ENCODE data around the gene ADISSP. TPM values are rescaled to one million over a fixed set of nuclear protein-coding genes. Genes with fewer than 3 reads are reported as not detected.
A peak's percentile ranks its signal among the peaks of the same experiment; 100 is the strongest.

Gene ADISSP
- total RNA-seq, 1 donor from 2014 or later, result 24.9 TPM

- Mint-ChIP-seq H3K27me3 (ENCODE audit: low read depth) (no peaks in the 10 kb centered on the region), H3K4me1 (peaks cover 28% of the 10 kb centered on the region), H3K4me3 (no peak overlapping the region), H3K36me3 (no peaks in the 10 kb centered on the region), H3K27ac (no peak overlapping the region), H3K9me3 (no peaks in the 10 kb centered on the region)
- no peak for TF ChIP-seq CTCF (IDR thresholded peaks at IDR 0.05; ENCODE audit: unreplicated experiment)
- no peak for DNase-seq (ENCODE audit: low spot score in 2 of 2, unreplicated experiment in 2 of 2)
These were observed 2.9 kb downstream of the ADISSP start for GRCh38 chr20:3764659-3765058.

GRCh38 chr20:3763671-3764601, 3.6 kb downstream of the ADISSP start:
- Mint-ChIP-seq H3K4me3 (no peak overlapping the region), H3K27me3 (ENCODE audit: low read depth) (no peaks in the 10 kb centered on the region), H3K36me3 (no peaks in the 10 kb centered on the region), H3K27ac (no peak overlapping the region), H3K9me3 (no peaks in the 10 kb centered on the region), H3K4me1 (peaks cover 25% of the 10 kb centered on the region)
- no peak for TF ChIP-seq CTCF (IDR thresholded peaks at IDR 0.05; ENCODE audit: unreplicated experiment)
- peak in 1 of 2 experiments; percentile 9 for DNase-seq (ENCODE audit: low spot score in 2 of 2, unreplicated experiment in 2 of 2)

- H3K9me3 Mint-ChIP-seq, result no peaks in the 10 kb centered on the region
- H3K4me1 Mint-ChIP-seq, result peaks cover 6% of the 10 kb centered on the region
- TF ChIP-seq CTCF (IDR thresholded peaks at IDR 0.05; ENCODE audit: unreplicated experiment), result no peak
- H3K27ac Mint-ChIP-seq, result peak overlapping the region; percentile 26
- DNase-seq (ENCODE audit: low spot score in 2 of 2, unreplicated experiment in 2 of 2), result peak in 1 of 2 experiments; percentile 8
- peaks cover 6% of the 10 kb centered on the region for H3K36me3 Mint-ChIP-seq
- H3K27me3 Mint-ChIP-seq (ENCODE audit: low read depth), result no peaks in the 10 kb centered on the region
- H3K4me3 Mint-ChIP-seq, result no peak overlapping the region
These were observed 6.8 kb downstream of the ADISSP start for GRCh38 chr20:3760655-3761348.

- peaks cover 6% of the 10 kb centered on the region for H3K36me3 Mint-ChIP-seq
- no peak overlapping the region for H3K4me3 Mint-ChIP-seq
- peaks cover 6% of the 10 kb centered on the region for H3K4me1 Mint-ChIP-seq
- H3K9me3 Mint-ChIP-seq, result no peaks in the 10 kb centered on the region
- no peak overlapping the region for H3K27ac Mint-ChIP-seq
- DNase-seq (ENCODE audit: low spot score in 2 of 2, unreplicated experiment in 2 of 2), result no peak
- no peak for TF ChIP-seq CTCF (IDR thresholded peaks at IDR 0.05; ENCODE audit: unreplicated experiment)
- H3K27me3 Mint-ChIP-seq (ENCODE audit: low read depth), result no peaks in the 10 kb centered on the region
These were observed 7.7 kb downstream of the ADISSP start for GRCh38 chr20:3759884-3760283.

- Mint-ChIP-seq H3K27ac (no peak overlapping the region), H3K4me1 (peaks cover 6% of the 10 kb centered on the region), H3K4me3 (no peak overlapping the region), H3K36me3 (peaks cover 6% of the 10 kb centered on the region), H3K9me3 (no peaks in the 10 kb centered on the region), H3K27me3 (ENCODE audit: low read depth) (no peaks in the 10 kb centered on the region)
- no peak for TF ChIP-seq CTCF (IDR thresholded peaks at IDR 0.05; ENCODE audit: unreplicated experiment)
- DNase-seq (ENCODE audit: low spot score in 2 of 2, unreplicated experiment in 2 of 2), result no peak
These were observed 8.2 kb downstream of the ADISSP start for GRCh38 chr20:3759316-3759823.
